ENCODE results near the gene VTI1B.

DNA sequence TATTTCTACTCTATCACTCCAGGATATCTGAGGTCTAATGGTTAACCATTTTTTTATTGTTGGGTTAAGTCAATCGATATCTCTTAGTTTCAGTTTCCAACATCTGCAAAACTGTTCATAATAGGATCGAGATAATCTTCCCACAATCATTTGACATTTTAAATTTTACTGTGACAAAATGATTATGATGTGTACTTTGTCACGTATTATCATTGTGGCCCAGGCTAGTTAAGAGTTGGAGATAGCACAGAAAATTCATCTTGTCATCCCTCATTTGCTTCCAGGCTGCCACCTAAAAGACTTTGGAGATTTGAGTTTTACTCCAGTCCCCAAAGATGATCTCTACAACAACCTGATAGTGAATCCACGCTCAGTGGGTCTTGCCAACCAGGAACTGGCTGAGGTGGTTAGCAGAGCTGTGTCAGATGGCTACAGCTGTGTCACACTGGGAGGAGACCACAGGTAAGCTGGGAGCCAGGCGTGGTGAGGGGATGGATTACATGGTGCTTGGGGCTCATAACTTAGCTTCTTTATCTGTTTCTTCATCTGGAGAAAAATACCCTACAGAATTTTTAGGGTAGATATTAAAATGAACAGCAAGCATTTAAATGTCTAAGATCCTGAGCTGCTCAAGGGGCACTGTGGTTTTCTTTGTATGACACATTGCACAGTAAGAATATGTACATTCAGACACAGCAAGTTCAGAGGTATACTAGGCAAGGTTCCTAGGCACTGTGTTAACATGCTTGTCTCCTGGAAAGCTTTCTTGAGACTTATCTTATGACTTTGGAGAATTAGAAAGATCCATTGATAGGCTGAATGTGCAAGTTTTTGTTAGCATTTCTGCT is 32.3 kb downstream of the VTI1B start:
- TF ChIP-seq, protein P1, sequence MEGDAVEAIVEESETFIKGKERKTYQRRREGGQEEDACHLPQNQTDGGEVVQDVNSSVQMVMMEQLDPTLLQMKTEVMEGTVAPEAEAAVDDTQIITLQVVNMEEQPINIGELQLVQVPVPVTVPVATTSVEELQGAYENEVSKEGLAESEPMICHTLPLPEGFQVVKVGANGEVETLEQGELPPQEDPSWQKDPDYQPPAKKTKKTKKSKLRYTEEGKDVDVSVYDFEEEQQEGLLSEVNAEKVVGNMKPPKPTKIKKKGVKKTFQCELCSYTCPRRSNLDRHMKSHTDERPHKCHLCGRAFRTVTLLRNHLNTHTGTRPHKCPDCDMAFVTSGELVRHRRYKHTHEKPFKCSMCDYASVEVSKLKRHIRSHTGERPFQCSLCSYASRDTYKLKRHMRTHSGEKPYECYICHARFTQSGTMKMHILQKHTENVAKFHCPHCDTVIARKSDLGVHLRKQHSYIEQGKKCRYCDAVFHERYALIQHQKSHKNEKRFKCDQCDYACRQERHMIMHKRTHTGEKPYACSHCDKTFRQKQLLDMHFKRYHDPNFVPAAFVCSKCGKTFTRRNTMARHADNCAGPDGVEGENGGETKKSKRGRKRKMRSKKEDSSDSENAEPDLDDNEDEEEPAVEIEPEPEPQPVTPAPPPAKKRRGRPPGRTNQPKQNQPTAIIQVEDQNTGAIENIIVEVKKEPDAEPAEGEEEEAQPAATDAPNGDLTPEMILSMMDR (IDR thresholded peaks at IDR 0.05): no peak
- no peak for TF ChIP-seq POLR2A (IDR thresholded peaks at IDR 0.05)
